OCI-LY1 (cell line): ENCODE results near the gene OAS3.

Source experiments
- H2AFZ ChIP-seq: fragments of 200-600 bp; sonication (generic), shearing (Covaris generic); 2 replicates; pipeline ENCODE4 v1.6.0; 2014; ENCODE audit warnings: antibody characterized with exemption, mild to moderate bottlenecking, low read length
- H3F3A ChIP-seq: fragments of 200-600 bp; sonication (generic), shearing (Covaris generic); 2 replicates; pipeline ENCODE4 v1.6.0; 2014; ENCODE audit warnings: mild to moderate bottlenecking, antibody characterized with exemption, low read length, moderate library complexity; ENCODE audit not compliant: insufficient read depth
- H3K27ac ChIP-seq: fragments of 200-600 bp; sonication (generic); 2 replicates; pipeline ENCODE4 v1.5.1; 2014; ENCODE audit warnings: low read length, mixed run types, mild to moderate bottlenecking, low read depth; ENCODE audit not compliant: poor library complexity, severe bottlenecking
- H3K27me3 ChIP-seq: fragments of 200-600 bp; sonication (generic); 2 replicates; pipeline ENCODE4 v1.6.0; 2014; ENCODE audit warnings: antibody characterized with exemption, mild to moderate bottlenecking, low read length, moderate library complexity; ENCODE audit not compliant: insufficient read depth
- H3K36me3 ChIP-seq: fragments of 200-600 bp; sonication (generic); 2 replicates; pipeline ENCODE4 v1.6.1; 2014; ENCODE audit warnings: mild to moderate bottlenecking, antibody characterized with exemption, low read length, moderate library complexity, mixed read lengths; ENCODE audit not compliant: insufficient read depth
- H3K4me1 ChIP-seq: fragments of 200-600 bp; sonication (generic); 2 replicates; pipeline ENCODE4 v1.5.1; 2014; ENCODE audit warnings: mild to moderate bottlenecking, low read length, moderate library complexity; ENCODE audit not compliant: insufficient read depth, severe bottlenecking
- H3K4me2 ChIP-seq: fragments of 200-600 bp; sonication (generic), shearing (Covaris generic); 2 replicates; pipeline ENCODE4 v1.6.1; 2014; ENCODE audit warnings: low read length
- H3K4me3 ChIP-seq: fragments of 200-600 bp; sonication (generic); 2 replicates; pipeline ENCODE4 v1.5.1; 2014; ENCODE audit warnings: low read length, low read depth, mild to moderate bottlenecking, mixed read lengths; ENCODE audit not compliant: poor library complexity, severe bottlenecking
- H3K79me2 ChIP-seq: fragments of 200-600 bp; shearing (Covaris generic); 2 replicates; pipeline ENCODE4 v1.6.1; 2016; ENCODE audit warnings: mixed run types, low read length, mixed read lengths; ENCODE audit not compliant: insufficient read depth
- H3K9ac ChIP-seq: fragments of 200-600 bp; sonication (generic), shearing (Covaris generic); 2 replicates; pipeline ENCODE4 v1.6.1; 2014; ENCODE audit warnings: mild to moderate bottlenecking, low read length, mixed read lengths
- H3K9me2 ChIP-seq: fragments of 200-600 bp; sonication (generic), shearing (Covaris generic); 2 replicates; pipeline ENCODE4 v1.6.1; 2014; ENCODE audit warnings: low read depth, mild to moderate bottlenecking, low read length, mixed read lengths
- H3K9me3 ChIP-seq: fragments of 200-600 bp; shearing (Covaris generic); 2 replicates; pipeline ENCODE4 v1.6.1; 2014; ENCODE audit warnings: low read length, mixed read lengths
- H4K20me1 ChIP-seq: fragments of 200-600 bp; sonication (generic), shearing (Covaris generic); 2 replicates; pipeline ENCODE4 v1.6.0; 2016; ENCODE audit warnings: mild to moderate bottlenecking, low read length; ENCODE audit not compliant: insufficient read depth
- EZH2 ChIP-seq: fragments of 200-600 bp; sonication (generic), shearing (Covaris generic); IDR thresholded peaks from 2 replicates; pipeline ENCODE4 v1.8.0; 2017; ENCODE audit warnings: borderline replicate concordance, mixed run types, mild to moderate bottlenecking, antibody characterized with exemption, low read length, moderate library complexity, mixed read lengths
- TF ChIP-seq, protein P1 (sequence below): fragments of 200-600 bp; sonication (generic), shearing (Covaris generic); IDR thresholded peaks from 2 replicates; pipeline ENCODE4 v1.5.1; 2017; ENCODE audit warnings: mild to moderate bottlenecking, antibody characterized with exemption, low read length, moderate library complexity, mixed read lengths

The OAS3 gene

DNA sequence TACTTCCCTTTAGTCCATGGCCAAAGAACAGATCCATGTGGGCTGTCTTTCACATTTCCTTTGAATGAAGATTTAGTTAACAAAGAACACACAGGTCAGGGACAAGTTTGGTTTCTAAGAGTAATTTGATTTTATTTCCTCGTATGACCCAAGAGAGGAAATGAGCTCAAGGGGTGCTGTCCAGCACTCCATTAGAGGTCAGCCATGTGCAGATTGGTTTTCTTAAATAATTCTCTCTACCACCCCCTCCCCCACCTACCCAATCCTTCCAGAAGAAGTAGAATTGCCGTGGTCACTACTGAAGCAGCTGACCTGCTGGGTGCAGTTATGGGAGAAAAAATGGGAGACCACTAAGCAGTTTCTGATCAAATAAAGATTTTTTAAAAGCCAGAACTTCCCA, 45.4 kb upstream of the OAS3 start:
- no peak overlapping the region for H3K27ac ChIP-seq
- no peaks in the 10 kb centered on the region for H3K36me3 ChIP-seq
- no peaks in the 10 kb centered on the region for H3K9me2 ChIP-seq
- peaks cover 14% of the 10 kb centered on the region; the same call in 1 of the 2 replicates for H3K27me3 ChIP-seq
- H3F3A ChIP-seq, result no peaks in the 10 kb centered on the region
- no peak overlapping the region for H3K9ac ChIP-seq
- no peaks in the 10 kb centered on the region for H3K4me1 ChIP-seq
- no peak overlapping the region for H3K4me3 ChIP-seq
- no peaks in the 10 kb centered on the region for H3K79me2 ChIP-seq
- no peak overlapping the region for H3K4me2 ChIP-seq
- H3K9me3 ChIP-seq, result no peaks in the 10 kb centered on the region
- H4K20me1 ChIP-seq, result no peaks in the 10 kb centered on the region
- no peak for TF ChIP-seq EZH2
- TF ChIP-seq, protein P1, sequence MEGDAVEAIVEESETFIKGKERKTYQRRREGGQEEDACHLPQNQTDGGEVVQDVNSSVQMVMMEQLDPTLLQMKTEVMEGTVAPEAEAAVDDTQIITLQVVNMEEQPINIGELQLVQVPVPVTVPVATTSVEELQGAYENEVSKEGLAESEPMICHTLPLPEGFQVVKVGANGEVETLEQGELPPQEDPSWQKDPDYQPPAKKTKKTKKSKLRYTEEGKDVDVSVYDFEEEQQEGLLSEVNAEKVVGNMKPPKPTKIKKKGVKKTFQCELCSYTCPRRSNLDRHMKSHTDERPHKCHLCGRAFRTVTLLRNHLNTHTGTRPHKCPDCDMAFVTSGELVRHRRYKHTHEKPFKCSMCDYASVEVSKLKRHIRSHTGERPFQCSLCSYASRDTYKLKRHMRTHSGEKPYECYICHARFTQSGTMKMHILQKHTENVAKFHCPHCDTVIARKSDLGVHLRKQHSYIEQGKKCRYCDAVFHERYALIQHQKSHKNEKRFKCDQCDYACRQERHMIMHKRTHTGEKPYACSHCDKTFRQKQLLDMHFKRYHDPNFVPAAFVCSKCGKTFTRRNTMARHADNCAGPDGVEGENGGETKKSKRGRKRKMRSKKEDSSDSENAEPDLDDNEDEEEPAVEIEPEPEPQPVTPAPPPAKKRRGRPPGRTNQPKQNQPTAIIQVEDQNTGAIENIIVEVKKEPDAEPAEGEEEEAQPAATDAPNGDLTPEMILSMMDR, result no peak
- no peak overlapping the region for H2AFZ ChIP-seq

DNA sequence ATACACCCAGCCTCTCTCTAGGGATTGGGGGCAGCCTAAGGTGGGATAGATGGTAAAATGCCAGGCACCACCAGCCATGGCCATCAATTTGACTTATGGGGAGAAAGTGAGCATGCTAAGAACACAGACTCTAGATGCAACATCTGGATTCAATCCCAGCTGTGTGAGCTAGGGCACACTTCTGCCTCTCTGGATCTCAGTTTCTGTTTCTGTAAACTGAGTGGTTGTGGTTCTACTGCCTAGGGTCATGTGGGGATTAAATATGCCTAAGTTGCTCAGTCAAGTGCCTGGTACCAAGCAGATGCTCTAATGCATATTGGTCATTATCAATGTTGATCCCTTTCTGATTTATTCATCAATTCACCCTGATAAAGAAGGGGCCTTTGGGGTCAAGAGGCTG, 44.1 kb upstream of the OAS3 start:
- Histone ChIP-seq H3K4me3 (no peak overlapping the region), H4K20me1 (no peaks in the 10 kb centered on the region), H3F3A (no peaks in the 10 kb centered on the region), H2AFZ (no peak overlapping the region), H3K9ac (no peak overlapping the region), H3K36me3 (no peaks in the 10 kb centered on the region), H3K9me3 (no peaks in the 10 kb centered on the region), H3K79me2 (no peaks in the 10 kb centered on the region), H3K4me1 (no peaks in the 10 kb centered on the region), H3K27ac (no peak overlapping the region), H3K9me2 (no peaks in the 10 kb centered on the region), H3K27me3 (peaks cover 14% of the 10 kb centered on the region; the same call in 1 of the 2 replicates), H3K4me2 (no peak overlapping the region)
- TF ChIP-seq, protein P1, result no peak
- TF ChIP-seq EZH2, result no peak

- Histone ChIP-seq H3K27me3 (peaks cover 14% of the 10 kb centered on the region; the same call in 1 of the 2 replicates), H3K9ac (no peak overlapping the region), H3K36me3 (no peaks in the 10 kb centered on the region), H2AFZ (no peak overlapping the region), H3K27ac (no peak overlapping the region), H3K9me3 (no peaks in the 10 kb centered on the region), H3K4me2 (no peak overlapping the region), H3K9me2 (no peaks in the 10 kb centered on the region), H3K79me2 (no peaks in the 10 kb centered on the region), H3F3A (peaks cover 3% of the 10 kb centered on the region; the same call in 1 of the 2 replicates), H4K20me1 (no peaks in the 10 kb centered on the region), H3K4me3 (no peak overlapping the region), H3K4me1 (peaks cover 14% of the 10 kb centered on the region)
- TF ChIP-seq EZH2, result no peak
- TF ChIP-seq, protein P1, result no peak
Measured at GRCh38 chr12:112898380-112898779, 39.9 kb upstream of the OAS3 start.
